SK-N-SH treated with all-trans-retinoic acid at 6 μM for 48 hours (cell line): ENCODE results near the gene DNER.

Experiments
- ATAC-seq: fragments of 200-7000 bp; cut with Tn5 transposase; 3 replicates; pipeline ENCODE4 v1.9.1; 2020; ENCODE audit warnings: mild to moderate bottlenecking, moderate library complexity
- ARNTL ChIP-seq: fragments of 450-650 bp; formaldehyde crosslinking; IDR thresholded peaks from 2 replicates; pipeline ENCODE4 v1.5.0; 2020; ENCODE audit warnings: low read depth, mild to moderate bottlenecking, moderate library complexity, borderline replicate concordance
- BACH2 ChIP-seq: fragments of 250-450 bp; sonication (Bioruptor Pico); IDR thresholded peaks from 2 replicates; pipeline ENCODE4 v1.9.0; 2021; ENCODE audit warnings: mild to moderate bottlenecking, borderline replicate concordance
- CSDC2 ChIP-seq: fragments of 250-450 bp; sonication (Bioruptor Pico); IDR thresholded peaks from 2 replicates; pipeline ENCODE4 v1.5.0; 2020; ENCODE audit warnings: mild to moderate bottlenecking, moderate library complexity
- ESRRG ChIP-seq: fragments of 250-450 bp; sonication (Bioruptor Pico); IDR thresholded peaks from 2 replicates; pipeline ENCODE4 v1.6.1; 2021; ENCODE audit warnings: mild to moderate bottlenecking
- GLIS3 ChIP-seq: fragments of 250-450 bp; sonication (Bioruptor Pico); IDR thresholded peaks from 2 replicates; pipeline ENCODE4 v1.5.0; 2020; ENCODE audit warnings: mild to moderate bottlenecking, moderate library complexity
- ISL1 ChIP-seq: fragments of 250-450 bp; sonication (Bioruptor Pico); IDR thresholded peaks from 2 replicates; pipeline ENCODE4 v2.1.2; 2022; ENCODE audit warnings: mild to moderate bottlenecking, moderate library complexity
- OSR1 ChIP-seq: fragments of 250-450 bp; sonication (Bioruptor Pico); IDR thresholded peaks from 2 replicates; pipeline ENCODE4 v1.8.0; 2022; ENCODE audit warnings: moderate library complexity, mild to moderate bottlenecking, inconsistent platforms
- PPARA ChIP-seq: fragments of 250-450 bp; sonication (Bioruptor Pico); IDR thresholded peaks from 2 replicates; pipeline ENCODE4 v1.5.0; 2020; ENCODE audit warnings: mild to moderate bottlenecking, borderline replicate concordance
- RARB ChIP-seq: fragments of 250-450 bp; sonication (Bioruptor Pico); IDR thresholded peaks from 2 replicates; pipeline ENCODE4 v1.8.0; 2021; ENCODE audit warnings: mild to moderate bottlenecking, moderate library complexity
- SNAI2 ChIP-seq: fragments of 250-450 bp; sonication (Bioruptor Pico); IDR thresholded peaks from 2 replicates; pipeline ENCODE4 v1.5.0; 2020; ENCODE audit warnings: mild to moderate bottlenecking, moderate library complexity
- TCF4 ChIP-seq: fragments of 250-450 bp; sonication (Bioruptor Pico); IDR thresholded peaks from 2 replicates; pipeline ENCODE4 v1.8.0; 2021; ENCODE audit warnings: mild to moderate bottlenecking, moderate library complexity, borderline replicate concordance
- TOX ChIP-seq: fragments of 250-450 bp; sonication (Bioruptor Pico); IDR thresholded peaks from 2 replicates; pipeline ENCODE4 v1.8.0; 2021; ENCODE audit warnings: mild to moderate bottlenecking, moderate library complexity, borderline replicate concordance
- ZFP3 ChIP-seq: fragments of 250-450 bp; sonication (Bioruptor Pico); IDR thresholded peaks from 2 replicates; pipeline ENCODE4 v1.5.0; 2020; ENCODE audit warnings: mild to moderate bottlenecking, moderate library complexity
- ZFP30 ChIP-seq: fragments of 450-650 bp; formaldehyde crosslinking; IDR thresholded peaks from 2 replicates; pipeline ENCODE4 v1.5.0; 2022; ENCODE audit warnings: mild to moderate bottlenecking, moderate library complexity
- ZNF565 ChIP-seq: fragments of 450-650 bp; formaldehyde crosslinking; conservative IDR thresholded peaks from 2 replicates; pipeline ENCODE4 v1.5.0; 2020; ENCODE audit warnings: low read depth, mild to moderate bottlenecking, moderate library complexity
- ZNF70 ChIP-seq: fragments of 450-650 bp; formaldehyde crosslinking; IDR thresholded peaks from 2 replicates; pipeline ENCODE4 v1.5.0; 2020; ENCODE audit warnings: mild to moderate bottlenecking, moderate library complexity
- ZNF8 ChIP-seq: fragments of 450-650 bp; formaldehyde crosslinking; IDR thresholded peaks from 2 replicates; pipeline ENCODE4 v1.5.0; 2020; ENCODE audit warnings: mild to moderate bottlenecking, moderate library complexity
- TF ChIP-seq, protein P1 (sequence below): fragments of 250-450 bp; sonication (Bioruptor Pico); IDR thresholded peaks from 2 replicates; pipeline ENCODE4 v1.5.1; 2021; ENCODE audit warnings: mild to moderate bottlenecking, moderate library complexity
- TF ChIP-seq, protein P2 (sequence below): fragments of 250-450 bp; sonication (Bioruptor Pico); IDR thresholded peaks from 2 replicates; pipeline ENCODE4 v1.5.1; 2020; ENCODE audit warnings: low read depth, mild to moderate bottlenecking, moderate library complexity
- TF ChIP-seq, protein P3 (sequence below): fragments of 250-450 bp; sonication (Bioruptor Pico); IDR thresholded peaks from 2 replicates; pipeline ENCODE4 v1.8.0; 2021; ENCODE audit warnings: low read depth, mild to moderate bottlenecking, moderate library complexity, borderline replicate concordance

Gene DNER

DNA sequence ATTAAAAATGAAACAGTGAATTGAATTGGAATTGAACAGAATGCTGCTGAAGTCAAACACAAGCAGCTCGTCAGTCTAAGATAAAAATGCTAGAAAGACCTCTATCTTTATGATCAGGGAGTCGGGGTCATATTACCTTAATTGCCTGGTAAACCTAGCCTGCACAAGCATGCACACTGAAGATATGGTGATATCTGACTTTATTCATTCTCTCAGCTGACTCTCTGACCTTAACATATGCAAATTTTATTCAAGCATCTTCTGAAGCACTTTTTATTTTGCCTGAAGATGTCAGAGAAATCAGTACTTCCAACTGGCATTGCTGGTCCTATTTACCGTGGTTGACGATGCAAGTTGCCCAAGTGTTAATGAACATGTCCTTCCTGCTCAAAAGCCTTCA lies 56.4 kb downstream of the DNER start:
- TF ChIP-seq ZNF8 = no peak
- no peak for TF ChIP-seq ZNF70
- no peak for TF ChIP-seq ISL1 (CRISPR knock-in tag)
- TF ChIP-seq, all 23 proteins: peak for 0
- ATAC-seq = no peak

DNA sequence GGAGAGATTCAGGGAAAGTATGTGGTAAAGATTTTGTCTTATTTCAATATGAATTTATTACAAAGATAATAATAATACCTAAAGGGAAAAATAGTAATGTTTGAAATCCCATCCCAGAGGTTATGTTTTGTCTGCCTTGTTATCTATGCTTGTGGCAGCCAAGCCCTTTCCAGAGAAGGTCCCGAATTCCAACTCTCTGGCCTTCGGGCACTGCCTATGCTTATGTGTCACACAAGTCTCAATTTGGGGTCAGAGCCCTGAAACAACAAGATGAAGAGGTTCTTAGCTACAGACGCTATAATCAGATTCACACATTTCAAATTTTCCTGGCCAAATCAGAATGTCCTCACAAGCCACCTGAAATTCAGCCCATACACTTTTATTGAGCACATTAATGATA lies 59.9 kb downstream of the DNER start:
- TF ChIP-seq ZNF70 (no peak), CSDC2 (CRISPR knock-in tag) (no peak), ISL1 (CRISPR knock-in tag) (no peak), GLIS3 (CRISPR knock-in tag) (no peak), RARB (no peak), ZNF8 (no peak), ESRRG (CRISPR knock-in tag) (no peak), TCF4 (CRISPR knock-in tag) (no peak), ZFP3 (CRISPR knock-in tag) (no peak)
- no peak for ATAC-seq

DNA sequence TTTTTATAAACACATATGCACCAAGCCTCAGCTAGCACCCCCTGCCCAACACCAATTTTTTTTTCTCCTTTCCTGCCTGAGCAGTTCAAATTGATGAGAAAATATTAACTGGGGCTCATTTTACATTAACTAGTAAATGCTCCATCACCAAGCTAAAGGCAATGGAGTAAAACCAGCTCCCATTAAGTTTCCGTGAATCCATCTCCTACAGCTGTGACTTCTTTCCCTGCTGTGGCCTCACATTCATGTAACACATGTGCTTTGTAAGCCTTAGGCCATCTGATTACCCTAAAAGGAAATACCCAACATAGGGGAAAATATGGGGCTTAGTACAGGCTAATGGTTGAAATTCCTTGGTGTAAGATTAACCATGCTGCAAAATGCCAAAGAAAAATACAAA lies 60.8 kb downstream of the DNER start:
- no peak for ATAC-seq
- TF ChIP-seq TCF4 (CRISPR knock-in tag) (no peak), BACH2 (CRISPR knock-in tag) (no peak)

DNA sequence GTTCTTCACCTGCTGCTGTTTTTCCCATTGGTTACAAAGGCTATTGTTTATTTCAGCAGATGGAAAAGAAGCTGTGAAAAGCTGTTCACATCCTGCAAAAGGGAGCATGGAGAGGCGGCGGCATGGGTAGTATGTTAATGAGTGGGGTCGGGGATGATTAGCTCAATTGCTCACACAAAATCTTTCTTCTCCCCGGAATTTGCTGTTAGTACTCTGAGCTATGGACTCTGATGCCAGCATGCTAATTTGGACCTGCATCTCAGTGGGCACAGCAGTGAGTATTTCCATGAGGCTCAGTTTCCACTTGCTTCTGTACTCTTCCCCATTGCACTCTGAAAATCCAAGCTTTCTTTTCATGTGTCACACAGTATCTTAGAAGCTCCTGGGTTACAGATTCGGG lies 61.6 kb downstream of the DNER start:
- ATAC-seq = no peak
- no peak for TF ChIP-seq TOX (CRISPR knock-in tag)
- TF ChIP-seq ISL1 (CRISPR knock-in tag) = no peak
- TF ChIP-seq, protein P1, sequence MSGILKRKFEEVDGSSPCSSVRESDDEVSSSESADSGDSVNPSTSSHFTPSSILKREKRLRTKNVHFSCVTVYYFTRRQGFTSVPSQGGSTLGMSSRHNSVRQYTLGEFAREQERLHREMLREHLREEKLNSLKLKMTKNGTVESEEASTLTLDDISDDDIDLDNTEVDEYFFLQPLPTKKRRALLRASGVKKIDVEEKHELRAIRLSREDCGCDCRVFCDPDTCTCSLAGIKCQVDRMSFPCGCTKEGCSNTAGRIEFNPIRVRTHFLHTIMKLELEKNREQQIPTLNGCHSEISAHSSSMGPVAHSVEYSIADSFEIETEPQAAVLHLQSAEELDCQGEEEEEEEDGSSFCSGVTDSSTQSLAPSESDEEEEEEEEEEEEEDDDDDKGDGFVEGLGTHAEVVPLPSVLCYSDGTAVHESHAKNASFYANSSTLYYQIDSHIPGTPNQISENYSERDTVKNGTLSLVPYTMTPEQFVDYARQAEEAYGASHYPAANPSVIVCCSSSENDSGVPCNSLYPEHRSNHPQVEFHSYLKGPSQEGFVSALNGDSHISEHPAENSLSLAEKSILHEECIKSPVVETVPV = no peak
- no peak for TF ChIP-seq ZFP30
- no peak for TF ChIP-seq ARNTL
- no peak for TF ChIP-seq ESRRG (CRISPR knock-in tag)
- TF ChIP-seq, protein P2, sequence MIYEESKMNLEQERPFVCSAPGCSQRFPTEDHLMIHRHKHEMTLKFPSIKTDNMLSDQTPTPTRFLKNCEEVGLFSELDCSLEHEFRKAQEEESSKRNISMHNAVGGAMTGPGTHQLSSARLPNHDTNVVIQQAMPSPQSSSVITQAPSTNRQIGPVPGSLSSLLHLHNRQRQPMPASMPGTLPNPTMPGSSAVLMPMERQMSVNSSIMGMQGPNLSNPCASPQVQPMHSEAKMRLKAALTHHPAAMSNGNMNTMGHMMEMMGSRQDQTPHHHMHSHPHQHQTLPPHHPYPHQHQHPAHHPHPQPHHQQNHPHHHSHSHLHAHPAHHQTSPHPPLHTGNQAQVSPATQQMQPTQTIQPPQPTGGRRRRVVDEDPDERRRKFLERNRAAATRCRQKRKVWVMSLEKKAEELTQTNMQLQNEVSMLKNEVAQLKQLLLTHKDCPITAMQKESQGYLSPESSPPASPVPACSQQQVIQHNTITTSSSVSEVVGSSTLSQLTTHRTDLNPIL = no peak
- TF ChIP-seq CSDC2 (CRISPR knock-in tag) = no peak
- TF ChIP-seq ZNF70 = no peak
- no peak for TF ChIP-seq SNAI2 (CRISPR knock-in tag)
- TF ChIP-seq TCF4 (CRISPR knock-in tag) = no peak
- TF ChIP-seq GLIS3 (CRISPR knock-in tag) = no peak
- no peak for TF ChIP-seq BACH2 (CRISPR knock-in tag)
- no peak for TF ChIP-seq ZNF565 (CRISPR knock-in tag)

DNA sequence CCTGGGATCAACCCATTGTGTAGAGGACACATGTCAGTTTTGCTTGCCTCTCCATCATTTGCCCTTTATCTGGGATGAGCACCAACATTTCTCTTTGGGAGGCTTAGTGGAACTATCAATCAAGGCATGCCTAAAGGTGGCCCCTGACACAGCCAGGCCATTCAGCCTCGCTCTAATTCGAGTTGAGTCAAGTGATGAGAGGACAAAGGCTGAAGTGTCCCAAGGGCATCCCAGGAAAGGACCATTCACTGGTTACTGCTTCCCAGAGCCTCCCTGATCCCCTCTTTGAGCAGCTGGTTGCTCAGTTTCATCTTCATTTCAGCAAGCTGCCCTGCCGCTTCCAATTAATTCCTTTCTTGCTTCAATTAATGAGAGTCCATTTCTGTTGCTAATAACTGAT lies 63.5 kb downstream of the DNER start:
- no peak for ATAC-seq
- TF ChIP-seq OSR1 (no peak), ARNTL (no peak), ZFP30 (no peak), ESRRG (CRISPR knock-in tag) (no peak), ZFP3 (CRISPR knock-in tag) (no peak)
- TF ChIP-seq, protein P3, sequence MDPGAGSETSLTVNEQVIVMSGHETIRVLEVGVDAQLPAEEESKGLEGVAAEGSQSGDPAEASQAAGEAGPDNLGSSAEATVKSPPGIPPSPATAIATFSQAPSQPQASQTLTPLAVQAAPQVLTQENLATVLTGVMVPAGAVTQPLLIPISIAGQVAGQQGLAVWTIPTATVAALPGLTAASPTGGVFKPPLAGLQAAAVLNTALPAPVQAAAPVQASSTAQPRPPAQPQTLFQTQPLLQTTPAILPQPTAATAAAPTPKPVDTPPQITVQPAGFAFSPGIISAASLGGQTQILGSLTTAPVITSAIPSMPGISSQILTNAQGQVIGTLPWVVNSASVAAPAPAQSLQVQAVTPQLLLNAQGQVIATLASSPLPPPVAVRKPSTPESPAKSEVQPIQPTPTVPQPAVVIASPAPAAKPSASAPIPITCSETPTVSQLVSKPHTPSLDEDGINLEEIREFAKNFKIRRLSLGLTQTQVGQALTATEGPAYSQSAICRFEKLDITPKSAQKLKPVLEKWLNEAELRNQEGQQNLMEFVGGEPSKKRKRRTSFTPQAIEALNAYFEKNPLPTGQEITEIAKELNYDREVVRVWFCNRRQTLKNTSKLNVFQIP = no peak
- TF ChIP-seq, protein P2 = no peak

DNA sequence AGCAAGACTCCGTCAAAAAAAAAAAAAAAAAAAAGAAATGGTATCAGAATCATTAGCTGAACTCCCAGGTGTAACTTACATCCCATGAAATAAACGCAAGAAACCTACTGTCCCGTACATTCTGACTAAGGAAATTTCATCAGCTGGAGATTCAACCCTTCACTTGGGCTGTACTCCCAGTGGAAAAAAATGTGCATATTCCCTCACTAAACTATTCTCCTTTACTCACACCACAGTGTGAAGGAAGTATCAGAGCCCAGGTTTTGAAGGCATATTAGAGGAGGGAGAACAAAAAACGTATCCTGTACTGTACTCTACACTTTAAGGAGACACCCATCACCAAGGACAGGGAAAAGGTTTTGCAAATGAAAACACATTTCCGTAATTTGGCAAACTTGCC lies 64.3 kb downstream of the DNER start:
- ATAC-seq = no peak
- TF ChIP-seq, protein P2 = no peak
- TF ChIP-seq PPARA (CRISPR knock-in tag) = no peak
- TF ChIP-seq CSDC2 (CRISPR knock-in tag) = no peak
- TF ChIP-seq, protein P1 = no peak
- TF ChIP-seq TOX (CRISPR knock-in tag) = no peak
- no peak for TF ChIP-seq RARB
- TF ChIP-seq ZNF8 = no peak
- TF ChIP-seq ARNTL = no peak
- no peak for TF ChIP-seq ZFP30
- no peak for TF ChIP-seq BACH2 (CRISPR knock-in tag)
- TF ChIP-seq ESRRG (CRISPR knock-in tag) = no peak
